GM04504 (cell line): ENCODE results near the gene LATS2.

Source experiments
- DNase-seq: peaks from one replicate; pipeline ENCODE4 v3.0.0-alpha.2; 2012; ENCODE audit warnings: low read depth

LATS2 gene

GRCh38 chr13:21047591-21048282 is 13.6 kb downstream of the LATS2 start:
- no peak for DNase-seq

GRCh38 chr13:21047087-21047486 is 14.3 kb downstream of the LATS2 start:
- DNase-seq, result no peak

GRCh38 chr13:21046203-21046602 is 15.2 kb downstream of the LATS2 start:
- DNase-seq, result no peak

GRCh38 chr13:21045100-21045499 is 16.3 kb downstream of the LATS2 start:
- DNase-seq, result no peak

- DNase-seq, result peak; percentile 69
Measured at GRCh38 chr13:21043898-21044297, 17.5 kb downstream of the LATS2 start.

- no peak for DNase-seq
Measured at GRCh38 chr13:21040120-21040826, 21.1 kb downstream of the LATS2 start.

- no peak for DNase-seq
Measured at GRCh38 chr13:21039097-21039800, 22.1 kb downstream of the LATS2 start.

GRCh38 chr13:21037656-21038055 is 23.7 kb downstream of the LATS2 start:
- DNase-seq, result no peak

- no peak for DNase-seq
Measured at GRCh38 chr13:21035498-21035897, 25.9 kb downstream of the LATS2 start.

GRCh38 chr13:21034603-21035191 is 26.7 kb downstream of the LATS2 start:
- no peak for DNase-seq

- no peak for DNase-seq
Measured at GRCh38 chr13:21033856-21034602, 27.4 kb downstream of the LATS2 start.

GRCh38 chr13:21033212-21033840 is 28.1 kb downstream of the LATS2 start:
- DNase-seq, result peak; percentile 25

GRCh38 chr13:21032656-21033055 is 28.7 kb downstream of the LATS2 start:
- no peak for DNase-seq

GRCh38 chr13:21031594-21032275 is 29.7 kb downstream of the LATS2 start:
- DNase-seq, result no peak

- no peak for DNase-seq
Measured at GRCh38 chr13:21025539-21025938, 35.8 kb downstream of the LATS2 start.

- DNase-seq, result no peak
Measured at GRCh38 chr13:21022056-21022979, 39.1 kb downstream of the LATS2 start.

- no peak for DNase-seq
Measured at GRCh38 chr13:21020581-21020980, 40.8 kb downstream of the LATS2 start.

- DNase-seq, result no peak
Measured at GRCh38 chr13:21020176-21020575, 41.2 kb downstream of the LATS2 start.

GRCh38 chr13:21018220-21018619 is 43.2 kb downstream of the LATS2 start:
- no peak for DNase-seq

- no peak for DNase-seq
Measured at GRCh38 chr13:21016487-21016886, 44.9 kb downstream of the LATS2 start.
